T-helper 17 cell (primary cell): ENCODE measurements around the gene ALDH3B2. TPM values are rescaled to one million over a fixed set of nuclear protein-coding genes. Genes with fewer than 3 reads are reported as not detected.
A peak's percentile ranks its signal among the peaks of the same experiment; 100 is the strongest.
"Not testable (repeated sequence)": the region's sequence is repeated elsewhere in the genome, so short reads cannot be mapped to it uniquely, and the experiment has no call there.

ENCODE experiments used
- ATAC-seq: fragments of 150-1000 bp; cut with Tn5 transposase; 2 replicates; pipeline ENCODE4 v1.10.0; 2021; ENCODE audit warnings: mild to moderate bottlenecking, moderate library complexity
- DNase-seq, 3 donors: peaks; one replicate each; pipeline versions ENCODE4 v3.0.0 to v3.0.0-alpha.2; 2020 to 2021
- H3K9me3 ChIP-seq: one replicate; pipeline ENCODE4 v1.7.0; 2013; ENCODE audit warnings: low read length, mild to moderate bottlenecking; ENCODE audit not compliant: control insufficient read depth, poor library complexity, severe bottlenecking
- H3K27ac Mint-ChIP-seq: one replicate; pipeline ENCODE4 v1.8.0; 2022; ENCODE audit warnings: mild to moderate bottlenecking, moderate library complexity, mixed read lengths
- H3K27me3 Mint-ChIP-seq: one replicate; pipeline ENCODE4 v1.8.0; 2022; ENCODE audit warnings: mixed read lengths
- H3K36me3 Mint-ChIP-seq: one replicate; pipeline ENCODE4 v1.8.0; 2022; ENCODE audit warnings: low read depth, mixed read lengths
- H3K4me1 Mint-ChIP-seq: one replicate; pipeline ENCODE4 v1.8.0; 2022; ENCODE audit warnings: mild to moderate bottlenecking, mixed read lengths
- H3K4me3 Mint-ChIP-seq: one replicate; pipeline ENCODE4 v1.8.0; 2022; ENCODE audit warnings: mild to moderate bottlenecking, moderate library complexity, mixed read lengths
- total RNA-seq, 4 donors: library from RNA in 2 of 4; stranded (reverse) in 2 of 4; gene quantifications; one replicate each; pipeline ENCODE4 v1.2.3 and lab custom pipeline; 2022 to 2026

ALDH3B2 gene
- total RNA-seq, 2 donors from 2014 or later, result not detected

DNA sequence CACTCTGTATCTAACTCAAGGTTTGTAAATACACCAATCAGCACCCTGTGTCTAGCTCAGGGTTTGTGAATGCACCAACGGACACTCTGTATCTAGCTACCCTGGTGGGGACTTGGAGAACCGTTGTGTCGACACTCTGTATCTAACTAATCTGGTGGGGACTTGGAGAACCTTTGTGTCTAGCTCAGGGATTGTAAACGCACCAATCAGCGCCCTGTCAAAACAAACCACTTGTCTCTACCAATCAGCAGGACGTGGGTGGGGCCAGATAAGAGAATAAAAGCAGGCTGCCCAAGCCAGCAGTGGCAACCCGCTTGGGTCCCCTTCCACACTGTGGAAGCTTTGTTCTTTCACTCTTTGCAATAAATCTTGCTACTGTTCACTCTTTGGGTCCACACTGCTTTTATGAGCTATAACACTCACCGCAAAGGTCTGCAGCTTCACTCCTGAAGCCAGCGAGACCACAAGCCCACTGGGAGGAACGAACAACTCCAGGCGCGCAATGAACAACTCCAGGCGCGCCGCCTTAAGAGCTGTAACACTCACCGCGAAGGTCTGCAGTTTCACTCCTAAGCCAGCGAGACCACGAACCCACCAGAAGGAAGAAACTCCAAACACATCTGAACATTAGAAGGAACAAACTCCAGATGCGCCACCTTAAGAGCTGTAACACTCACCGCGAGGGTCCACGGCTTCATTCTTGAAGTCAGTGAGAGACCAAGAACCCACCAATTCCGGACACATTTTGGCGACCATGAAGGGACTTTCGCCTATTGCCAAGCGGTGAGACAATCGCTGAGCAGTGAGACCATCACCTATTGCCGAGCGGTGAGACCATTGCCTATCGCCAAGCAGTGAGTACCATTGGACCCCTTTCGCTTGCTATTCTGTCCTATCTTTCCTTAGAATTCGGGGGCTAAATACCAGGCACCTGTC is 54.5 kb downstream of the ALDH3B2 start:
- not testable (repeated sequence) for H3K27me3 Mint-ChIP-seq, H3K9me3 ChIP-seq, H3K4me3 Mint-ChIP-seq, ATAC-seq, DNase-seq, H3K4me1 Mint-ChIP-seq, H3K27ac Mint-ChIP-seq, H3K36me3 Mint-ChIP-seq

DNA sequence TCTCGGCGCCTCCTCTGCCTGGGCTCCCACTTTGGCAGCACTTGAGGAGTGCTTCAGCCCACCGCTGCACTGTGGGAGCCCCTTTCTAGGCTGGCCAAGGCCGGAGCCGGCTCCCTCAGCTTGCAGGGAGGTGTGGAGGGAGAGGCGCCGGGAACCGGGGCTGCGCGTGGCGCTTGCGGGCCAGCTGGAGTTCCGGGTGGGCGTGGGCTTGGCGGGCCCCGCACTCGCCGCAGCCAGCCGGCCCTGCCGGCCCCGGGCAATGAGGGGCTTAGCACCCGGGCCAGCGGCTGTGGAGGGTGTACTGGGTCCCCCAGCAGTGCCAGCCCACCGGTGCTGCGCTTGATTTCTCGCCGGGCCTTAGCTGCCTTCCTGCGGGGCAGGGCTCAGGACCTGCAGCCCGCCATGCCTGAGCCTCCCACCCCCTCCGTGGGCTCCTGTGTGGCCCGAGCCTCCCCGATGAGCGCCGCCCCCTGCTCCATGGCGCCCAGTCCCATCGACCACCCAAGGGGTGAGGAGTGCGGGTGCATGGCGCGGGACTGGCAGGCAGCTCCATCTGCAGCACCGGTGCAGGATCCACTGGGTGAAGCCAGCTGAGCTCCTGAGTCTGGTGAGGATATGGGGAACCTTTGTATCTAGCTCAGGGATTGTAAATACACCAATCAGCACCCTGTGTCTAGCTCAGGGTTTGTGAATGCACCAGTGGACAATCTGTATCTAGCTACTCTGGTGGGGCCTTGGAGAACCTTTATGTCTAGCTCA is 55.3 kb downstream of the ALDH3B2 start:
- peaks cover 13% of the 10 kb centered on the region for H3K4me1 Mint-ChIP-seq
- not testable (repeated sequence) for H3K9me3 ChIP-seq, H3K36me3 Mint-ChIP-seq, H3K4me3 Mint-ChIP-seq, H3K27me3 Mint-ChIP-seq, H3K27ac Mint-ChIP-seq, ATAC-seq, DNase-seq

DNA sequence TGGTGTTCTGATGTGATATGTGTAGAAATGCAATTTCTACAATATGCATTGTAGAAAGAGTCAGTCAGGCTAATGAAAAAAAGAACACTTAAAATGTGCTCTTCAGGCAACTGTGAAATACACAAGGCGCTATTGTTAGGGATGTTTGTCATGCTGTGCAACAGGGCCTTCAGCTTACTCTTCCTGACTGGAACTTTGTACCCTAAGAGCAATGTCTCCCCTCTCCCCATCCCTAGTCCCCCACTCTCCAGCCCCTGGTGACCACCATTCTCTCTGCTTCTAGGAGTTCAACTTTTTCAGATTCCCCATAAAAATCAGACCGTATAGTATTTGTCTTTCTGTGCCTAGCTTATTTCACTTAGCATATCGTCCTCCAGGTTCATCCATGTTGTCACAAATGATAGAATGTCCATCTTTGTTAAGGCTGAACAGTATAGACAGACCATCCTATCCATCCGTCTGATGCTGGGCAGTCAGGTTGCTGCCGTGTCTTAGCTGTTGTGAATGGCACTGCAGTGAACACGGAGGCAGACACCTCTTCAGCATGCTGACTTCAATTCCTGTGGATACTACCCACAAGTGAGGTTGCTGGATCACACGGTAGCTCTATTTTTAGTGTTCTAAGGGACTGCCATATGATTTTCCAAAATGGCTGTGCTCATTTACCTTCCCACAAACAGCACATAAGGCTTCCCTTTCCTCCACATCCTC is 57.0 kb downstream of the ALDH3B2 start:
- no peaks in the 10 kb centered on the region for H3K9me3 ChIP-seq
- ATAC-seq (no peak), DNase-seq (no peak)
- H3K36me3 Mint-ChIP-seq, result no peaks in the 10 kb centered on the region
- peak overlapping the region; percentile 70 for H3K4me3 Mint-ChIP-seq
- peak overlapping the region; percentile 34 for H3K27ac Mint-ChIP-seq
- peaks cover 18% of the 10 kb centered on the region for H3K4me1 Mint-ChIP-seq
- no peaks in the 10 kb centered on the region for H3K27me3 Mint-ChIP-seq

DNA sequence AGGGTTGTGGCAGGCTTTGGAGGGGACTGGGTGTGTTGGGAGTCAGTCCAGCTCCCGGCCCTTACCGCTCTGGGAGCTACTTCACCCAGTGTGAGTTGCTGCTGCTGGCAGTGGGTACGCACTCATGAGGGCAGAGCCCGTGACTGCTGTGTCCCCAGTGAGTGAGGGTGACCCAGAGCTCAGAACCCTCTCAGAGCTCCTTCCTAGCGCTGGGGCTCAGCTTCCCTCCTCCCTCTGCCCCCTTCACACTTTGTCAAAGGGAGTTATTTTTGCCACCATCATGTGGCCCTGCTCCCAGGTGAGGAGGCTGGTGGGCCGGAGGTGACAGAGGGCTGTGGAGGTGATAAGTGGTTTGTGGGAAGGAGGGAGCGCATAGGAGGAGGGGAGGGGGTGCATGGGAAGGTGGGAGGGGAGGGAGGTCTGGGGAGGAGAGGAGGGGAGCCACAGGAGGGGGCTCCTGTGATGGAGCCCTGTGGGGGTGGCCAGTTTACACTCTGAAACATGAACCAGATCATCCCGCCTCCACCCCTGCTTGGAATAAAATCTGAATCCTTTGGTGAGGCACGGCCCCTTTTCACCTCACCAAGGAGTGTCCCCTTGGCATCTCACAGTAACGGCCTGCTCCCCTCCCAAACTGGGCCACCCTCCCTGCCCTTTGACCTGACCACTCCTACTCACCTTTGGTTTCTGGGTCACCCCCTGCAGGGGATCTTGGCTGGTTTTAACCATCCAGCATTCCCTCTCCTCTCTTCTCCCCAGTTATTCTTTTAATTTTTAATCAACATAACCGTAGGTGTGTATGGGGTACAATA is 57.8 kb downstream of the ALDH3B2 start:
- peak overlapping the region; percentile 81 for H3K4me3 Mint-ChIP-seq
- no peaks in the 10 kb centered on the region for H3K9me3 ChIP-seq
- no peak for ATAC-seq
- H3K36me3 Mint-ChIP-seq, result no peaks in the 10 kb centered on the region
- H3K4me1 Mint-ChIP-seq, result peaks cover 18% of the 10 kb centered on the region
- no peaks in the 10 kb centered on the region for H3K27me3 Mint-ChIP-seq
- H3K27ac Mint-ChIP-seq, result peak overlapping the region; percentile 34
- no peak for DNase-seq

DNA sequence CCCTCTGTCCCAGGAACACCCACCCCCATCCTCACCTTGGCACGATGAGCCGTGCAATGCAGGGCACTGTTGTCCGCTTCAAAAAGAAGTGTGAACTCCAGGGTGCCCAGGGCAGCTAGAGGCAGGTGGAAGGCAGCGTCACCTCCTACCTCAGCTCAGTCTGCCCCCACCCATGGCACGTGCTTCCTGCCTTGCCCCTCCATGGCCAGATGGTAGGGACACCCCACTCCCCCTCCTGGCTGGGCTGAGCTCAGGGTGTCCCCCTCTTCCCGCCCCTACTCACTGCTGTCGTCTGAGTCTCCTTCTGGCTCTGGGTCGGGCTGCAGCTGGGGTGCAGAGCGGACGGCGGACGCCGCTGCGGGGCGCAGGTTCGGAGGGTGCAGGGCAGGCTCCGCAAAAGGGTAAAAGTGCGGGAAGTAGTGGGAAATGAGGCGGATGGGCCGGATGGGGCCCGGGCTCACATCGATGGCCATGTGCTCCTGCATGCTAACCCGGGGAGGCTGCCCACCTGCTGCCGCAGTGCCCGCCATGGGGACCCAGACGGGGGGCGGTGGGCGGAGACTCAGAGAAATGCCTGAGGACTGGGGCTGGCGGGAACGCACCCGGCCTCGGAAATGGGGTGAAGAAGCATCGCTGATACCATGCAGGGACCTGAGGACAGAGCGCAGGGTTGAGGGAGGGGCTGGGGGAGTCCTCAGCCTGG is 58.5 kb downstream of the ALDH3B2 start:
- Mint-ChIP-seq H3K27me3 (no peaks in the 10 kb centered on the region), H3K4me1 (peaks cover 18% of the 10 kb centered on the region), H3K36me3 (no peaks in the 10 kb centered on the region), H3K4me3 (peak overlapping the region; percentile 81), H3K27ac (peak overlapping the region; percentile 98)
- H3K9me3 ChIP-seq, result no peaks in the 10 kb centered on the region
- no peak for ATAC-seq
- DNase-seq, result no peak

DNA sequence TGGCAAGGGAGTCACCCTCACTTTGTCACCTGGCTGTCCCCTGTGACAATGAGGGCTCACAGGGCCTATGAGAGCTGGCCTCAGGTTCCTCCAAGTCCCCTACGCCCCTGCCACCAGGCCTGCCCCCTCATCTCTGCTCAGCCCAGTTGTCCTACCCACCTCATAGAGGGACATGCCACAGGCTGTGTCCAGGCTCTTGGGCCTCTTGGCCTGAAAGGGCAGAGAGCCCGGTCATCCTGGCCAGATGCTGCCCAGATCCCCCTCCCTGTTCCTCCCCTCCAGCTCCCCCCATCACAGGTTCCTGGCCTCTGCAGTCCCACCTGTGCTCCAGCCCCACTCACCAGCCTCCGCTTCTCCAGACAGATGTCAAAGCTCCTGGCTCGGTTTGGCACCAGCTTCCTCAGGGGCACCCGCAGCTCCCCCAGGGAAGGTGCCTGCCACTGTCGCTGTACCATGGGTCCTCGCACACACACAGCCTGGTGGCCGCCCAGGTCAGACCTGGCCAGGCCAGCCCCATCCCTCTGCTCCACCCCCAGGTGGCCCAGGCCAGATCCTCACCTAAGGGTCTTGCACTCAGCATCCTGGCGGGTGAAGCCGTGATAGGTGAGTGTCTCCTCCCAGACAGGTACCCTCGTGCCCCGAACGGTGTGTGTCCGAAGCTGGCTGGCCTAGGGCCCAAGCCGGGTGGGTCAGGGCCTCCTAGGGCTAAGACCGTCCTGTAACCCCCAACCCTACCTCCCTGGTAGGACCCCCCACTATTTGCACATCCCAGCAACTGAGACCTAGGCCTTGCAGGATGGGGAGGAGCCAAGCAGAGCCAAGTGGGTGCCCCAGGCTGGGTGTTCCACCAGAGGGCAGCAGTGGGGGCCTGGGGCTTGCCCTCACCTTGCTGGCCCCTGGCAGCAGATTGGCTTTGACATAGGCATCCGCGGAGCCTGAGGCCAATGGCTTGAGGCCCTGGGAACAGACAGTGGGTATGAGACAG is 59.4 kb downstream of the ALDH3B2 start:
- Mint-ChIP-seq H3K27ac (peak overlapping the region; percentile 98), H3K4me3 (peak overlapping the region; percentile 81), H3K36me3 (no peaks in the 10 kb centered on the region), H3K4me1 (peaks cover 18% of the 10 kb centered on the region), H3K27me3 (no peaks in the 10 kb centered on the region)
- ATAC-seq, result peak; percentile 17
- DNase-seq, result peak in 1 of 3 donors; percentile 49
- H3K9me3 ChIP-seq, result no peaks in the 10 kb centered on the region

DNA sequence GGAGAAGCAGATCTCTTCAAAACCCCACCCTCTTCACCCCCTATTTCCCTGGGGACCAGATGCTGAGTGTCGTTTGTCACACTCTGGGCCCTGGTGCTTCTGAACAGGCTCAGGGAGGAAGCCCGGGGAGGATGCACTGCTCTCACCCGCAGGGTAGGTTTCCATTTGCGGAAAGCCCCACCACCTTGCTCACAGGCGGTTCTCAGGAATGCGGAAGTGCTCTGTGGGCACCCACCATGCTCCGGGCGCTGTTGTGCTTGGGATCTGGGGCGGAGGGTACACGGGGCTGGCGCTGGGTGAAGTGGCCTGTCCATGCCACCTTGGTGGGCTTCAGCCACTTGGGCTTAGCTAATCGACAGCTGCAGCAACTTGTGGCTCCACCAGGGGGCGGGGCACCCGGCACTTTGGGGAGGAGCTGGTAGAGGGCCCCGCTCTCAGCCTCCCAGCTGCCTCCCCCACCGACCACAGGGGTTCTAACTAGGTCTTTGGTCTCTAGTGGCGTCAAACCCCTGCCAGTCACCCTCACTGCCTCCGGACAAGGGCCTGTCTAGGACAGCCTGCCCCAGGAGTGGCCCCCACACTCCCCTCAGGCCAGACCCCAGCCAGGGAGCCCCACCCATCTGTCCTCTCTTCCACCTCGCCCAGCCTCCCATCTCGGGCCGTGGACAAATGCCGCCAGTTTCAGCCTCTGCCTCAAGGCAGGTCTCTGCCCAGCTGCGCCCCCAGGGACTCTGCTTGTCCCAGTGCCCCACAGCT is 60.3 kb downstream of the ALDH3B2 start:
- H3K36me3 Mint-ChIP-seq, result no peaks in the 10 kb centered on the region
- H3K4me3 Mint-ChIP-seq, result peak overlapping the region; percentile 81
- peaks cover 18% of the 10 kb centered on the region for H3K4me1 Mint-ChIP-seq
- peak overlapping the region; percentile 98 for H3K27ac Mint-ChIP-seq
- no peaks in the 10 kb centered on the region for H3K27me3 Mint-ChIP-seq
- DNase-seq, result peak; percentile 65 to 77 (median 71)
- no peaks in the 10 kb centered on the region for H3K9me3 ChIP-seq
- peak; percentile 96 for ATAC-seq

DNA sequence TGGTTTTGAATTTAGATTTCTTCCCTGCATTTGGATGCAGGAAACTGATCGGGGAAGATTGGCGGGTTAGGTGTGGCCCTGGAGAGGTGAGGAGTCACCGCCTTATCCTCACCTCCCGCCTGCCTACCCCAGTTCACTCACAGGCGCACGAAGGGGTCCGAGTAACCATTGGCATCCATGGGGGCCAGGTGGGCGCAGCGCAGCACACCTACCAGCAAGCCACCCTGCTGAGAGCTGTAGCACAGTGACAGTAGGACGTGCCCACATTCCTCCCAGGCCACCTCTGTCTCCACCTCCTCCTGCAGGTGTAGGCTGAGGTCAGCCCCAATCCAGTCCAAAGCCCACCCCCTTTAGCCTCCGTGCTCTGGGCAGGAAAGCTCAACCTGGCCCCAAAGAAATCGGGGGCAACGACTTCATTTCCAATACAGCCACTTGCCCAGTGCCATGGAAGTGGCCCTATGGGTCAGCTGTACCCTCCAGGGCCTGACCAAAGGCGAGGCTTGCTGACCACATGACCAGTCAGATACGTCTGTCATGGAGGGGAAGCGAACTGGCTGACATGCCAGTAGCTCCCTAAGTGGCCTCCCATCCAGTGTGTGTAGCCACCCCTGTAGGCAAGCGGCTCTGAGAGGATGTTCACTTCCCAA is 61.0 kb downstream of the ALDH3B2 start:
- DNase-seq (no peak), ATAC-seq (no peak)
- H3K4me3 Mint-ChIP-seq, result peak overlapping the region; percentile 81
- H3K36me3 Mint-ChIP-seq, result no peaks in the 10 kb centered on the region
- no peaks in the 10 kb centered on the region for H3K9me3 ChIP-seq
- H3K4me1 Mint-ChIP-seq, result peaks cover 22% of the 10 kb centered on the region
- H3K27ac Mint-ChIP-seq, result peak overlapping the region; percentile 98
- H3K27me3 Mint-ChIP-seq, result no peaks in the 10 kb centered on the region

DNA sequence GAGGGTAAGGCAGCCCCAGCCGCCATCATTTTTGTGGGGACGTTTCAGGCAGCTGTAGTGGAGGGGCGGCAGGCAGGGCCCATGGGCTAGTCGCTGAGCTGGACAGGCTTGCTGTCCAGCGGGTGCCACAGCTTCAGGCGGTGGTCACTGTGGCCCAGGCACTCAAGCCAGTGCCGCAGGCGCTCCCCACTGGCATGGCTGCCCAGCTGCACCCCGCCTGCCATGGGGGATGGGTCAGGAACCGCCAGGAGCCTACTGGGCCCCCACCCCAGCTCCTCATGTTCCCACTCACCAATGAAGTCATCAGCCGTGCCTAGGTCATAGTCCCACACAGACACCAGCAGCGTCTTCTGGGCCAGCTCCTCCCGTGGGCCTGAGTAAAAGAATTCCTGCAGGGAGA is 61.7 kb downstream of the ALDH3B2 start:
- H3K27ac Mint-ChIP-seq, result peak overlapping the region; percentile 81
- H3K9me3 ChIP-seq, result no peaks in the 10 kb centered on the region
- DNase-seq (no peak), ATAC-seq (no peak)
- no peaks in the 10 kb centered on the region for H3K27me3 Mint-ChIP-seq
- peaks cover 25% of the 10 kb centered on the region for H3K4me1 Mint-ChIP-seq
- no peak overlapping the region for H3K4me3 Mint-ChIP-seq
- H3K36me3 Mint-ChIP-seq, result no peaks in the 10 kb centered on the region
